ENCODE measurements around the gene GMCL2.
A peak's percentile ranks its signal among the peaks of the same experiment; 100 is the strongest.

GMCL2 gene

GRCh38 chr5:178182158-178182876 lies 4.9 kb downstream of the GMCL2 start:
- no peak for DNase-seq (ENCODE audit: low read depth)

- no peak for DNase-seq (ENCODE audit: low read depth)
Measured at GRCh38 chr5:178180141-178180863, 6.9 kb downstream of the GMCL2 start.

- no peak for DNase-seq (ENCODE audit: low read depth)
Measured at GRCh38 chr5:178177569-178177968, 9.6 kb downstream of the GMCL2 start.

GRCh38 chr5:178176791-178177190 lies 10.4 kb downstream of the GMCL2 start:
- DNase-seq (ENCODE audit: low read depth), result no peak

GRCh38 chr5:178174456-178174855 lies 12.7 kb downstream of the GMCL2 start:
- DNase-seq (ENCODE audit: low read depth), result no peak

- no peak for DNase-seq (ENCODE audit: low read depth)
Measured at GRCh38 chr5:178170455-178170854, 16.7 kb downstream of the GMCL2 start.

- no peak for DNase-seq (ENCODE audit: low read depth)
Measured at GRCh38 chr5:178165581-178165980, 21.6 kb downstream of the GMCL2 start.

- DNase-seq (ENCODE audit: low read depth), result peak; percentile 95
Measured at GRCh38 chr5:178163772-178164735, 23.1 kb downstream of the GMCL2 start.

- no peak for DNase-seq (ENCODE audit: low read depth)
Measured at GRCh38 chr5:178162481-178162880, 24.7 kb downstream of the GMCL2 start.

GRCh38 chr5:178160176-178160575 lies 27.0 kb downstream of the GMCL2 start:
- no peak for DNase-seq (ENCODE audit: low read depth)

GRCh38 chr5:178155065-178155464 lies 32.1 kb downstream of the GMCL2 start:
- DNase-seq (ENCODE audit: low read depth), result no peak

- DNase-seq (ENCODE audit: low read depth), result peak; percentile 94
Measured at GRCh38 chr5:178153530-178154340, 33.4 kb downstream of the GMCL2 start, which contains the start of gene NHP2. NHP2 (minus strand) TSS chr5:178153885; CDS start chr5:178153817, 68 bp downstream.

- no peak for DNase-seq (ENCODE audit: low read depth)
Measured at GRCh38 chr5:178152491-178153444, 34.4 kb downstream of the GMCL2 start.

- DNase-seq (ENCODE audit: low read depth), result no peak
Measured at GRCh38 chr5:178150977-178151734, 36.0 kb downstream of the GMCL2 start.

GRCh38 chr5:178149199-178149932 lies 37.8 kb downstream of the GMCL2 start:
- DNase-seq (ENCODE audit: low read depth), result no peak

- no peak for DNase-seq (ENCODE audit: low read depth)
Measured at GRCh38 chr5:178147406-178147805, 39.8 kb downstream of the GMCL2 start.

- DNase-seq (ENCODE audit: low read depth), result peak; percentile 71
Measured at GRCh38 chr5:178145965-178146820, 41.0 kb downstream of the GMCL2 start.

- no peak for DNase-seq (ENCODE audit: low read depth)
Measured at GRCh38 chr5:178143901-178144300, 43.3 kb downstream of the GMCL2 start.

All from activated T-cell treated with anti-CD3 and anti-CD28 coated beads for 1 hour (primary cell).